Astrocyte (in vitro differentiated cells and primary cell): ENCODE data around the gene RDM1.

Experiments
- EZH2 ChIP-seq: IDR thresholded peaks from 2 replicates; pipeline ENCODE4 v1.6.1; 2012; ENCODE audit warnings: mild to moderate bottlenecking, low read length, inconsistent platforms; ENCODE audit not compliant: insufficient read depth
- TF ChIP-seq, protein P1 (sequence below): IDR thresholded peaks from 2 replicates; pipeline ENCODE4 v1.5.1; 2011; ENCODE audit warnings: low read depth, mild to moderate bottlenecking, inconsistent platforms, low read length, moderate library complexity; ENCODE audit not compliant: insufficient read depth

DNA sequence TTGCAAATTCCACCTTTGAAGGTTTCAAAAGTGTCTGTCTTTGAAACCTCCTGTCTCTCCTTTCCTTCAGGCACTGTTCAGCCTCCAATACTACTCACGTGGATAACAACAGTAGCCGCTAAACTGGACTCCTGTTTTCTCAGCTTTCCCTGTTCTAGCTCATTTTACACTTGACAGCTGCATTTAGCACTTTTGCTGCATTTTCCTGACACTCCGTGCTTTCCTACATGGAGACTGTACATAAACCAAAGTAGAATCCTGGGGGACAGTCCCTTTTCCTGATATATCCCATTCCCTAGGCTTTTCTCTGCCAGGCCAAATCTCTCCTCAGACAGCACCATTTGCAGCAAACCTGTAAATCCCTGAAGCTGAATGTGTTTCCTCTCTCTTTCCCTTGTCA lies 54.0 kb downstream of the RDM1 start:
- TF ChIP-seq, protein P1, sequence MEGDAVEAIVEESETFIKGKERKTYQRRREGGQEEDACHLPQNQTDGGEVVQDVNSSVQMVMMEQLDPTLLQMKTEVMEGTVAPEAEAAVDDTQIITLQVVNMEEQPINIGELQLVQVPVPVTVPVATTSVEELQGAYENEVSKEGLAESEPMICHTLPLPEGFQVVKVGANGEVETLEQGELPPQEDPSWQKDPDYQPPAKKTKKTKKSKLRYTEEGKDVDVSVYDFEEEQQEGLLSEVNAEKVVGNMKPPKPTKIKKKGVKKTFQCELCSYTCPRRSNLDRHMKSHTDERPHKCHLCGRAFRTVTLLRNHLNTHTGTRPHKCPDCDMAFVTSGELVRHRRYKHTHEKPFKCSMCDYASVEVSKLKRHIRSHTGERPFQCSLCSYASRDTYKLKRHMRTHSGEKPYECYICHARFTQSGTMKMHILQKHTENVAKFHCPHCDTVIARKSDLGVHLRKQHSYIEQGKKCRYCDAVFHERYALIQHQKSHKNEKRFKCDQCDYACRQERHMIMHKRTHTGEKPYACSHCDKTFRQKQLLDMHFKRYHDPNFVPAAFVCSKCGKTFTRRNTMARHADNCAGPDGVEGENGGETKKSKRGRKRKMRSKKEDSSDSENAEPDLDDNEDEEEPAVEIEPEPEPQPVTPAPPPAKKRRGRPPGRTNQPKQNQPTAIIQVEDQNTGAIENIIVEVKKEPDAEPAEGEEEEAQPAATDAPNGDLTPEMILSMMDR = no peak
- no peak for TF ChIP-seq EZH2
